Endothelial cell of umbilical vein (primary cell): Measurements from ENCODE around the gene GPSM1. TPM values are rescaled to one million over a fixed set of nuclear protein-coding genes. Genes with fewer than 3 reads are reported as not detected.

Experiments used
- BruUV-seq: library from RNA; stranded (reverse); fragments of 400-500 nt; replicated peaks from 2 replicates; lab custom pipeline; 2021; lab: Mats Ljungman, UMichigan
- CTCF ChIA-PET: fragments of 300-600, 350-600 bp; sonication (Branson Sonifier 250); formaldehyde crosslinking; loops from one replicate; lab custom pipeline; 2021; ENCODE audit warnings: antibody characterized with exemption, inconsistent platforms; lab: Charles Lee
- POLR2A ChIA-PET: fragments of 300-600, 350-600 bp; sonication (Branson Sonifier 250); formaldehyde crosslinking; loops from one replicate; lab custom pipeline; 2021; ENCODE audit warnings: antibody characterized with exemption, inconsistent platforms; lab: Charles Lee
- DNase-seq: peaks from one replicate; pipeline ENCODE4 v3.0.0-alpha.2; 2011; ENCODE audit warnings: low read depth, low spot score
- FAIRE-seq: peaks from 2 replicates; lab custom pipeline; 2011; peaks lifted over from hg19 to GRCh38; lab: Jason Lieb, UNC
- H2AFZ ChIP-seq: 2 replicates; pipeline ENCODE4 v1.6.0; 2012; ENCODE audit warnings: low read depth, low read length, control low read depth, inconsistent platforms
- H3K27ac ChIP-seq: 2 replicates; pipeline ENCODE4 v1.5.1; 2011; ENCODE audit warnings: low read depth, mild to moderate bottlenecking, control low read depth, low read length, moderate library complexity; ENCODE audit not compliant: insufficient read depth
- H3K27me3 ChIP-seq, 2 experiments: 2 replicates each; pipeline versions ENCODE4 v1.6.0 to v1.6.1; 2011; ENCODE audit warnings: low read length in 2 of 2, mixed read lengths in 1 of 2; ENCODE audit not compliant: control insufficient read depth in 2 of 2, insufficient read depth in 2 of 2
- H3K36me3 ChIP-seq, 2 experiments: 2 replicates in 1 of 2; 3 replicates in 1 of 2; pipeline ENCODE4 v1.5.1; 2011; ENCODE audit warnings: low read length in 2 of 2, mild to moderate bottlenecking in 1 of 2, moderate library complexity in 1 of 2; ENCODE audit not compliant: control insufficient read depth in 2 of 2, insufficient read depth in 2 of 2; ENCODE audit errors: extremely low read depth in 1 of 2
- H3K4me1 ChIP-seq: 3 replicates; pipeline ENCODE4 v1.5.1; 2011; ENCODE audit warnings: mild to moderate bottlenecking, low read length; ENCODE audit not compliant: control insufficient read depth, insufficient read depth; ENCODE audit errors: extremely low read depth
- H3K4me2 ChIP-seq: 2 replicates; pipeline ENCODE4 v1.6.1; 2011; ENCODE audit warnings: low read length, control low read depth, mixed read lengths; ENCODE audit not compliant: insufficient read depth
- H3K4me3 ChIP-seq, 3 experiments: fragments of 200-600 bp in 1 of 3; sonication (generic), shearing (Covaris generic) in 1 of 3; replicated peaks in 1 of 3; 2 replicates each; pipeline ENCODE4 v1.5.1; 2011 to 2016; ENCODE audit warnings: control low read depth in 3 of 3, low read length in 3 of 3, mild to moderate bottlenecking in 2 of 3, inconsistent platforms in 1 of 3, low read depth in 1 of 3, moderate library complexity in 1 of 3; ENCODE audit not compliant: insufficient read depth in 1 of 3
- H3K79me2 ChIP-seq: 2 replicates; pipeline ENCODE4 v1.6.0; 2012; ENCODE audit warnings: low read length, inconsistent platforms; ENCODE audit not compliant: control insufficient read depth, insufficient read depth
- H3K9ac ChIP-seq: replicated peaks from 2 replicates; pipeline ENCODE3; 2011; ENCODE audit warnings: low read length, control low read depth; ENCODE audit not compliant: insufficient read depth; ENCODE audit errors: extremely low read depth
- H3K9me1 ChIP-seq: replicated peaks from 3 replicates; pipeline ENCODE4 v1.6.0; 2011; ENCODE audit warnings: mild to moderate bottlenecking, low read length; ENCODE audit not compliant: control insufficient read depth, insufficient read depth; ENCODE audit errors: extremely low read depth
- H3K9me3 ChIP-seq: replicated peaks from 2 replicates; pipeline ENCODE4 v1.5.1; 2012; ENCODE audit warnings: low read length, inconsistent platforms; ENCODE audit not compliant: control insufficient read depth, insufficient read depth
- H4K20me1 ChIP-seq: replicated peaks from 2 replicates; pipeline ENCODE3; 2011; ENCODE audit warnings: mild to moderate bottlenecking, low read length; ENCODE audit not compliant: control insufficient read depth, insufficient read depth; ENCODE audit errors: extremely low read depth
- EZH2 ChIP-seq: IDR thresholded peaks from 2 replicates; pipeline ENCODE4 v1.6.1; 2012; ENCODE audit warnings: borderline replicate concordance, low read depth, mild to moderate bottlenecking, moderate library complexity, low read length, inconsistent platforms; ENCODE audit not compliant: severe bottlenecking
- MYC ChIP-seq: IDR thresholded peaks from one replicate; pipeline ENCODE4 v1.6.1; 2011; ENCODE audit warnings: mild to moderate bottlenecking, low read depth, low read length
- POLR2AphosphoS5 ChIP-seq: IDR thresholded peaks from 2 replicates; pipeline ENCODE4 v1.6.1; 2012; ENCODE audit warnings: low read depth, mild to moderate bottlenecking, control low read depth, low read length, moderate library complexity; ENCODE audit not compliant: insufficient read depth
- dilution Hi-C: fragments of 300-500 bp; cut with MboI; formaldehyde crosslinking; loops from one replicate; pipeline ENCODE4 v1.15.0; 2019; ENCODE audit warnings: low sequenced_read_pairs; ENCODE audit not compliant: extremely low pct_ligation_motif_present
- intact Hi-C: fragments of 100-400 bp; cut with micrococcal nuclease; formaldehyde crosslinking; loops from one replicate; pipeline ENCODE4 v1.10.0; 2022
- polyA plus RNA-seq, 4 experiments: library from polyadenylated mRNA; depleted of rRNA in 3 of 4; stranded (reverse) in 3 of 4; unstranded in 1 of 4; fragments of >200 nt; gene quantifications; 2 replicates each; pipeline versions ENCODE4 v1.2.1 to v1.2.3, GENCODE V29; 2011 to 2012; ENCODE audit warnings: missing spikeins in 1 of 4
- total RNA-seq: library from RNA; stranded (reverse); gene quantifications from 2 replicates; pipeline ENCODE4 v1.2.3, GENCODE V29; 2021
- TF ChIP-seq, protein P1 (sequence below), 2 donors: IDR thresholded peaks; 1 replicate in 1 of 2; 2 replicates in 1 of 2; pipeline ENCODE4 v1.5.1; 2011; ENCODE audit warnings: low read length in 2 of 2, mild to moderate bottlenecking in 2 of 2, moderate library complexity in 2 of 2, control low read depth in 1 of 2, inconsistent platforms in 1 of 2, low read depth in 1 of 2; ENCODE audit not compliant: insufficient read depth in 1 of 2; ENCODE audit errors: extremely low read depth in 1 of 2

Gene GPSM1
- total and polyA plus RNA-seq, 2 donors (not counting 3 experiments of a cell fraction or from before 2014, with no cell fraction given): 34.6 to 47.1 TPM

GRCh38 chr9:136306211-136307208 is 20.8 kb upstream of the GPSM1 start:
- no peaks in the 10 kb centered on the region for H3K36me3 ChIP-seq
- FAIRE-seq (no peak), DNase-seq (no peak)
- no peaks in the 10 kb centered on the region for H4K20me1 ChIP-seq
- POLR2A ChIA-PET: no interaction called here
- TF ChIP-seq MYC: no peak
- no peak for TF ChIP-seq POLR2AphosphoS5
- TF ChIP-seq, protein P1, sequence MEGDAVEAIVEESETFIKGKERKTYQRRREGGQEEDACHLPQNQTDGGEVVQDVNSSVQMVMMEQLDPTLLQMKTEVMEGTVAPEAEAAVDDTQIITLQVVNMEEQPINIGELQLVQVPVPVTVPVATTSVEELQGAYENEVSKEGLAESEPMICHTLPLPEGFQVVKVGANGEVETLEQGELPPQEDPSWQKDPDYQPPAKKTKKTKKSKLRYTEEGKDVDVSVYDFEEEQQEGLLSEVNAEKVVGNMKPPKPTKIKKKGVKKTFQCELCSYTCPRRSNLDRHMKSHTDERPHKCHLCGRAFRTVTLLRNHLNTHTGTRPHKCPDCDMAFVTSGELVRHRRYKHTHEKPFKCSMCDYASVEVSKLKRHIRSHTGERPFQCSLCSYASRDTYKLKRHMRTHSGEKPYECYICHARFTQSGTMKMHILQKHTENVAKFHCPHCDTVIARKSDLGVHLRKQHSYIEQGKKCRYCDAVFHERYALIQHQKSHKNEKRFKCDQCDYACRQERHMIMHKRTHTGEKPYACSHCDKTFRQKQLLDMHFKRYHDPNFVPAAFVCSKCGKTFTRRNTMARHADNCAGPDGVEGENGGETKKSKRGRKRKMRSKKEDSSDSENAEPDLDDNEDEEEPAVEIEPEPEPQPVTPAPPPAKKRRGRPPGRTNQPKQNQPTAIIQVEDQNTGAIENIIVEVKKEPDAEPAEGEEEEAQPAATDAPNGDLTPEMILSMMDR (IDR thresholded peaks at IDR 0.05; ENCODE audit: extremely low read depth in 1 of 2, insufficient read depth in 1 of 2, low read depth in 1 of 2, low read length in 2 of 2): no peak
- TF ChIP-seq EZH2: no peak
- no peaks in the 10 kb centered on the region for H3K27me3 ChIP-seq
- no peak overlapping the region for H2AFZ ChIP-seq
- no peak overlapping the region for H3K4me3 ChIP-seq
- H3K79me2 ChIP-seq: no peaks in the 10 kb centered on the region
- no peaks in the 10 kb centered on the region for H3K9me1 ChIP-seq
- intact Hi-C loops: no loop called here
- BruUV-seq: no TSS peak
- no peaks in the 10 kb centered on the region for H3K9me3 ChIP-seq
- no peaks in the 10 kb centered on the region for H3K4me1 ChIP-seq
- CTCF ChIA-PET: no interaction called here
- no peak overlapping the region for H3K9ac ChIP-seq
- no peak overlapping the region for H3K4me2 ChIP-seq
- dilution Hi-C loops: no loop called here
- H3K27ac ChIP-seq: no peak overlapping the region
